Hepatocyte (in vitro differentiated cells): Measurements from ENCODE around the gene MRPL27.

Source experiments
- EZH2 ChIP-seq: fragments of 200-600 bp; sonication (generic); IDR thresholded peaks from 2 replicates; pipeline ENCODE4 v1.6.1; 2016; ENCODE audit warnings: antibody characterized with exemption, mild to moderate bottlenecking, borderline replicate concordance
- EZH2phosphoT487 ChIP-seq: fragments of 200-600 bp; sonication (generic); IDR thresholded peaks from one replicate; pipeline ENCODE4 v1.6.1; 2018; ENCODE audit warnings: antibody characterized with exemption, mild to moderate bottlenecking, low read depth, moderate library complexity; ENCODE audit not compliant: unreplicated experiment, severe bottlenecking
- TF ChIP-seq, protein P1 (sequence below): fragments of 200-600 bp; sonication (generic); IDR thresholded peaks from 2 replicates; pipeline ENCODE4 v1.5.1; 2016; ENCODE audit warnings: antibody characterized with exemption, mild to moderate bottlenecking; ENCODE audit not compliant: poor library complexity

DNA sequence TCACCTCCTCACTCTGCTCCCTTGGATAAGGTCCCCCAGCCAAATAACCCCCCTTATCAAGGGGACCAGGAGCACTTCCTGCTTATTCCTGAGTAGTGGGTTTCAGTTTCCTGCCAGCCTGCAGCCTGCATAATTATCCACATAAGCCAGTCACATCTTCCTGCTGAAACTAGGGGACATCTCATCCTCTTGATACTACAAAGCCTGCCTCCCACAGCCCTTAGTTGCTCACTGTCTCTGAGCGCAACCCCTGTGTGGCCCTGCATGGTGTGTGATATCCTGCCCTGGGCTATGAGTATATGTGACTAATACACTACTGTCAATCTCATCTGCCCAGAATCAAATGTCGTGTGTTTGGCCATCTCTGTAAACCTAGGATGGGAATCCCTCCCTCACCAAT lies 35.0 kb downstream of the MRPL27 start:
- TF ChIP-seq, protein P1, sequence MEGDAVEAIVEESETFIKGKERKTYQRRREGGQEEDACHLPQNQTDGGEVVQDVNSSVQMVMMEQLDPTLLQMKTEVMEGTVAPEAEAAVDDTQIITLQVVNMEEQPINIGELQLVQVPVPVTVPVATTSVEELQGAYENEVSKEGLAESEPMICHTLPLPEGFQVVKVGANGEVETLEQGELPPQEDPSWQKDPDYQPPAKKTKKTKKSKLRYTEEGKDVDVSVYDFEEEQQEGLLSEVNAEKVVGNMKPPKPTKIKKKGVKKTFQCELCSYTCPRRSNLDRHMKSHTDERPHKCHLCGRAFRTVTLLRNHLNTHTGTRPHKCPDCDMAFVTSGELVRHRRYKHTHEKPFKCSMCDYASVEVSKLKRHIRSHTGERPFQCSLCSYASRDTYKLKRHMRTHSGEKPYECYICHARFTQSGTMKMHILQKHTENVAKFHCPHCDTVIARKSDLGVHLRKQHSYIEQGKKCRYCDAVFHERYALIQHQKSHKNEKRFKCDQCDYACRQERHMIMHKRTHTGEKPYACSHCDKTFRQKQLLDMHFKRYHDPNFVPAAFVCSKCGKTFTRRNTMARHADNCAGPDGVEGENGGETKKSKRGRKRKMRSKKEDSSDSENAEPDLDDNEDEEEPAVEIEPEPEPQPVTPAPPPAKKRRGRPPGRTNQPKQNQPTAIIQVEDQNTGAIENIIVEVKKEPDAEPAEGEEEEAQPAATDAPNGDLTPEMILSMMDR = no peak
- TF ChIP-seq EZH2 (no peak), EZH2phosphoT487 (no peak)
